HCT116 (cell line): ENCODE data around the gene PSMC6. TPM values are rescaled to one million over a fixed set of nuclear protein-coding genes. Genes with fewer than 3 reads are reported as not detected.
A peak's percentile ranks its signal among the peaks of the same experiment; 100 is the strongest.

Experiments used
- ATAC-seq: fragments of 200-7000 bp; cut with Tn5 transposase; 2 replicates; pipeline ENCODE4 v1.9.1; 2020; ENCODE audit warnings: mild to moderate bottlenecking, moderate library complexity
- BruUV-seq: library from RNA; stranded (reverse); fragments of 400-500 nt; replicated peaks from 2 replicates; lab custom pipeline; 2021; lab: Mats Ljungman, UMichigan
- CTCF ChIA-PET: fragments of 300-600 bp; sonication (Branson Sonifier 250); formaldehyde crosslinking; loops from one replicate; lab custom pipeline; 2021; ENCODE audit warnings: antibody characterized with exemption; lab: Charles Lee
- POLR2A ChIA-PET: fragments of 300-600, 350-600 bp; sonication (Branson Sonifier 250); formaldehyde crosslinking; loops from one replicate; lab custom pipeline; 2021; ENCODE audit warnings: antibody characterized with exemption; lab: Charles Lee
- RAD21 ChIA-PET, 2 experiments: fragments of 300-600 bp; sonication (Branson Sonifier 250); formaldehyde crosslinking; loops; one replicate each; lab custom pipeline; 2023; ENCODE audit warnings: low total read pairs in 2 of 2; ENCODE audit not compliant: uncharacterized antibody in 2 of 2, unreplicated experiment in 2 of 2, low non-redundant PET in 1 of 2; lab: Charles Lee
- DNase-seq: peaks from one replicate; pipeline ENCODE4 v3.0.0-alpha.2; 2010; ENCODE audit warnings: low read depth, low spot score
- H2AFZ ChIP-seq: fragments of 200-600 bp; shearing (Covaris generic), sonication (generic); 2 replicates; pipeline ENCODE4 v1.6.1; 2017; ENCODE audit warnings: low read depth, mixed run types, mixed read lengths, antibody characterized with exemption, low read length; ENCODE audit not compliant: poor library complexity, severe bottlenecking
- H3K27ac ChIP-seq: 2 replicates; pipeline ENCODE4 v1.5.1; 2012; ENCODE audit warnings: low read depth, low read length
- H3K27me3 ChIP-seq: fragments of 200-600 bp; sonication (generic); 2 replicates; pipeline ENCODE4 v1.6.1; 2016; ENCODE audit warnings: mixed run types, low read length, mixed read lengths; ENCODE audit not compliant: insufficient read depth
- H3K36me3 ChIP-seq, 2 experiments: fragments of 200-500 bp in 1 of 2; fragments of 200-600 bp in 1 of 2; sonication (Bioruptor generic) in 1 of 2; sonication (generic) in 1 of 2; 2 replicates each; pipeline versions ENCODE4 v1.5.1 to v1.6.1; 2014 to 2016; ENCODE audit warnings: low read length in 2 of 2, inconsistent platforms in 1 of 2, mixed read lengths in 1 of 2, mixed run types in 1 of 2; ENCODE audit not compliant: insufficient read depth in 2 of 2, control insufficient read depth in 1 of 2
- H3K4me1 ChIP-seq, 2 experiments: fragments of 200-600 bp in 1 of 2; sonication (generic) in 1 of 2; 2 replicates each; pipeline versions ENCODE4 v1.5.1 to v1.6.1; 2012 to 2017; ENCODE audit warnings: low read length in 2 of 2, inconsistent platforms in 1 of 2, mild to moderate bottlenecking in 1 of 2, mixed read lengths in 1 of 2, mixed run types in 1 of 2, moderate library complexity in 1 of 2; ENCODE audit not compliant: insufficient read depth in 2 of 2, control insufficient read depth in 1 of 2
- H3K4me2 ChIP-seq: fragments of 200-600 bp; sonication (generic); 2 replicates; pipeline ENCODE4 v1.6.1; 2017; ENCODE audit warnings: mixed run types, low read length, mixed read lengths
- H3K4me3 ChIP-seq, 2 experiments: fragments of 200-600 bp in 1 of 2; sonication (generic) in 1 of 2; replicated peaks in 1 of 2; 2 replicates each; pipeline ENCODE4 v1.5.1; 2011 to 2016; ENCODE audit warnings: low read length in 2 of 2, control low read depth in 1 of 2, low read depth in 1 of 2, mild to moderate bottlenecking in 1 of 2, mixed read lengths in 1 of 2, mixed run types in 1 of 2
- H3K79me2 ChIP-seq: fragments of 200-600 bp; sonication (generic); 2 replicates; pipeline ENCODE4 v1.6.1; 2017; ENCODE audit warnings: mild to moderate bottlenecking, mixed run types, low read length, moderate library complexity, mixed read lengths; ENCODE audit not compliant: insufficient read depth
- H3K9ac ChIP-seq: fragments of 200-600 bp; sonication (generic); 2 replicates; pipeline ENCODE4 v1.6.1; 2016; ENCODE audit warnings: low read length, mixed read lengths
- H3K9me2 ChIP-seq: fragments of 200-600 bp; sonication (generic), shearing (Covaris generic); 2 replicates; pipeline ENCODE4 v1.6.1; 2017; ENCODE audit warnings: mixed run types, mild to moderate bottlenecking, moderate library complexity; ENCODE audit not compliant: insufficient read depth
- H3K9me3 ChIP-seq, 2 experiments: fragments of 200-500 bp in 1 of 2; fragments of 200-600 bp in 1 of 2; sonication (Bioruptor generic) in 1 of 2; sonication (generic) in 1 of 2; 2 replicates each; pipeline ENCODE4 v1.6.1; 2014 to 2017; ENCODE audit warnings: low read length in 2 of 2, mixed read lengths in 2 of 2, inconsistent platforms in 1 of 2, low read depth in 1 of 2, mild to moderate bottlenecking in 1 of 2, mixed run types in 1 of 2, moderate library complexity in 1 of 2; ENCODE audit not compliant: control insufficient read depth in 1 of 2, insufficient read depth in 1 of 2
- H4K20me1 ChIP-seq: fragments of 200-600 bp; sonication (generic), shearing (Covaris generic); 2 replicates; pipeline ENCODE4 v1.6.1; 2017; ENCODE audit warnings: mixed run types, mild to moderate bottlenecking, moderate library complexity; ENCODE audit not compliant: insufficient read depth
- ATF3 ChIP-seq: IDR thresholded peaks from 2 replicates; pipeline ENCODE4 v1.6.1; 2012
- CBX3 ChIP-seq: IDR thresholded peaks from 2 replicates; pipeline ENCODE4 v1.6.1; 2012; ENCODE audit warnings: low read depth
- CEBPB ChIP-seq: IDR thresholded peaks from 2 replicates; pipeline ENCODE4 v1.6.1; 2012; ENCODE audit warnings: low read depth
- EGR1 ChIP-seq: IDR thresholded peaks from 2 replicates; pipeline ENCODE4 v1.6.1; 2012; ENCODE audit warnings: low read depth
- EZH2 ChIP-seq: fragments of 200-600 bp; sonication (generic); IDR thresholded peaks from 2 replicates; pipeline ENCODE4 v1.6.1; 2017; ENCODE audit warnings: antibody characterized with exemption, mixed run types
- FOSL1 ChIP-seq: IDR thresholded peaks from 2 replicates; pipeline ENCODE4 v1.6.1; 2012; ENCODE audit warnings: low read depth
- JUND ChIP-seq: IDR thresholded peaks from 2 replicates; pipeline ENCODE4 v1.6.1; 2012
- MAX ChIP-seq: IDR thresholded peaks from 2 replicates; pipeline ENCODE4 v1.6.1; 2012
- POLR2A ChIP-seq: IDR thresholded peaks from 2 replicates; pipeline ENCODE4 v1.7.0; 2011; ENCODE audit warnings: borderline replicate concordance; ENCODE audit not compliant: insufficient read depth, insufficient read length; ENCODE audit errors: extremely low read depth
- POLR2AphosphoS5 ChIP-seq: IDR thresholded peaks from 2 replicates; pipeline ENCODE4 v1.6.1; 2011; ENCODE audit warnings: mild to moderate bottlenecking, low read depth, low read length, moderate library complexity
- REST ChIP-seq: IDR thresholded peaks from 2 replicates; pipeline ENCODE4 v1.6.1; 2012; ENCODE audit warnings: low read depth
- SRF ChIP-seq: IDR thresholded peaks from 2 replicates; pipeline ENCODE4 v1.6.1; 2012; ENCODE audit warnings: low read depth
- YY1 ChIP-seq: IDR thresholded peaks from 2 replicates; pipeline ENCODE4 v1.6.1; 2011; ENCODE audit warnings: low read length, low read depth, moderate library complexity, mild to moderate bottlenecking; ENCODE audit not compliant: insufficient replicate concordance; ENCODE audit errors: extremely low read depth
- ZFX ChIP-seq: fragments of 450-650 bp; IDR thresholded peaks from 2 replicates; pipeline ENCODE4 v1.6.1; 2017
- intact Hi-C: fragments of 100-400 bp; cut with micrococcal nuclease; formaldehyde crosslinking; loops from 2 replicates; pipeline ENCODE4 v1.10.0; 2022
- total RNA-seq: library from RNA; stranded (reverse); gene quantifications from one replicate; pipeline ENCODE4 v1.2.1, GENCODE V29; 2021; ENCODE audit not compliant: unreplicated experiment

Gene PSMC6
- total RNA-seq, 1 experiment from 2014 or later, result 71.7 TPM

DNA sequence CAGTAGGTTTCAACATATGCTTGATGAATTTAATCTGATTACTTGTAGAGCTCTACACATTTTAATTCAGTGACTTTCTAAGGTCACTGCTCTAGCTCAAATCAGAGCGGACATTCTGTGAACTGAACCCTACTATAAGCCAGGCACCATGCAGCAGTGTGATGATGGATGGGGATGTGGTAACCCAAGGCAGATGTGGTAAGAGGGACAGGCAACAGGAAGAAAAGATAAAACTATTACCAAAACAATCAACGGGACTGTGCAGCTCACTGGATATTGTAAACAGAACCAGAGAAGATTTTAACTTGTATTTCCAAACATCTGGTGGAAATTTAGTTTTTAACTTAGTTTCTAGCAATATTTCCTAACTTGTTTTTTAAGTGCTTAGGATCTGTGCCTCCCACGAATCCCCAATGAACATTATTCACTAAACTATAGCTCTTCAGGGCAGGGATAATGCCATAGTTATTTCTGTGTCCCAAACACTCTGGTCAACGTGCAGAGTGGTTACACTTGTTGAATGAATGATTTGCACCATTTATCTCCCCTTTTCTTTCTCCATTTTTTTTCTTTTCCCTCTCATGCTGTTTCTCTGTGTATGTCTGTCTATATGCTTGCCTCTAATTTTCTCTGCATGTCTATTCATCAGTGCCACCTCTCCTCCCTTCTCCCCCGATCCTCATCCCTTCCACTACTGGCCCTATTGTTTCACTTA lies 14.6 kb upstream of the PSMC6 start (continued):
- no peak for TF ChIP-seq SRF
- TF ChIP-seq EGR1, result no peak
- no peak for TF ChIP-seq POLR2A
- TF ChIP-seq POLR2AphosphoS5, result no peak
- TF ChIP-seq CEBPB, result no peak

GRCh38 chr14:52693036-52693435 lies 14.0 kb upstream of the PSMC6 start:
- H3K4me3 ChIP-seq, result no peak overlapping the region
- ChIA-PET RAD21 (no interaction called here), CTCF (no interaction called here), POLR2A (no interaction called here)
- TF ChIP-seq MAX (no peak), EGR1 (no peak), ZFX (no peak)
- intact Hi-C loops, result no loop called here
- peaks cover 75% of the 10 kb centered on the region for H3K79me2 ChIP-seq
- BruUV-seq, result no TSS peak
- H3K9me2 ChIP-seq, result no peaks in the 10 kb centered on the region
- no peaks in the 10 kb centered on the region for H3K36me3 ChIP-seq
- no peak overlapping the region for H3K27ac ChIP-seq
- no peak overlapping the region for H3K4me2 ChIP-seq
- H3K27me3 ChIP-seq, result no peaks in the 10 kb centered on the region
- H2AFZ ChIP-seq, result no peak overlapping the region
- H3K9ac ChIP-seq, result no peak overlapping the region
- peaks cover 4 to 31% of the 10 kb centered on the region in 2 experiments; a peak in 3 of 4 replicates for H3K4me1 ChIP-seq
- DNase-seq (no peak), ATAC-seq (no peak)
- H4K20me1 ChIP-seq, result peaks cover 16% of the 10 kb centered on the region; the same call in 1 of the 2 replicates
- no peaks in the 10 kb centered on the region for H3K9me3 ChIP-seq

- ATAC-seq (no peak), DNase-seq (no peak)
- Histone ChIP-seq H3K9me2 (no peaks in the 10 kb centered on the region), H4K20me1 (peaks cover 13% of the 10 kb centered on the region; the same call in 1 of the 2 replicates), H3K4me1 (peaks cover 4 to 31% of the 10 kb centered on the region in 2 experiments; a peak in 3 of 4 replicates), H3K4me2 (peak overlapping the region; percentile 89; the same call in 1 of the 2 replicates), H3K79me2 (peaks cover 70% of the 10 kb centered on the region), H2AFZ (no peak overlapping the region), H3K27ac (no peak overlapping the region), H3K27me3 (no peaks in the 10 kb centered on the region), H3K36me3 (no peaks in the 10 kb centered on the region), H3K9ac (no peak overlapping the region), H3K4me3 (no peak overlapping the region; a peak in 1 of 4 replicates), H3K9me3 (no peaks in the 10 kb centered on the region)
- intact Hi-C loops, result no loop called here
- ChIA-PET RAD21 (no interaction called here), POLR2A (no interaction called here), CTCF (no interaction called here)
- BruUV-seq, result no TSS peak
- TF ChIP-seq SRF (no peak), JUND (no peak), EZH2 (no peak), YY1 (no peak), REST (no peak), POLR2A (no peak), CBX3 (no peak), FOSL1 (no peak), EGR1 (no peak), ATF3 (no peak)
These were observed 13.5 kb upstream of the PSMC6 start for GRCh38 chr14:52693532-52693931.
